ENCODE measurements around the gene ABHD17A. TPM values are rescaled to one million over a fixed set of nuclear protein-coding genes. Genes with fewer than 3 reads are reported as not detected.

ABHD17A gene
- total RNA-seq, 2 donors from 2014 or later: 49.9 to 51.4 TPM

- intact Hi-C loops (cut with DNase I): no loop called here
- DNase-seq (ENCODE audit: low spot score): no peak
Measured at GRCh38 chr19:1847348-1847683, 38.0 kb downstream of the ABHD17A start.

- DNase-seq (ENCODE audit: low spot score): no peak
- intact Hi-C loops (cut with DNase I): no loop called here
Measured at GRCh38 chr19:1846517-1847204, 38.6 kb downstream of the ABHD17A start.

GRCh38 chr19:1845642-1846041 is 39.7 kb downstream of the ABHD17A start:
- intact Hi-C loops (cut with DNase I): no loop called here

GRCh38 chr19:1845125-1845515 is 40.2 kb downstream of the ABHD17A start:
- intact Hi-C loops (cut with DNase I): no loop called here
- no peak for DNase-seq (ENCODE audit: low spot score)

More at GRCh38 chr19:1845642-1846041, 39.7 kb downstream of the ABHD17A start:
- DNase-seq (ENCODE audit: low spot score): no peak

GRCh38 chr19:1844513-1845124 is 40.7 kb downstream of the ABHD17A start:
- DNase-seq (ENCODE audit: low spot score): no peak
- intact Hi-C loops (cut with DNase I): no loop called here

- DNase-seq (ENCODE audit: low spot score): no peak
- intact Hi-C loops (cut with DNase I): no loop called here
Measured at GRCh38 chr19:1843646-1844394, 41.5 kb downstream of the ABHD17A start.

GRCh38 chr19:1843116-1843515 is 42.2 kb downstream of the ABHD17A start:
- intact Hi-C loops (cut with DNase I): no loop called here
- no peak for DNase-seq (ENCODE audit: low spot score)

- intact Hi-C loops (cut with DNase I): no loop called here
- no peak for DNase-seq (ENCODE audit: low spot score)
Measured at GRCh38 chr19:1841209-1841924, 43.9 kb downstream of the ABHD17A start.

- no peak for DNase-seq (ENCODE audit: low spot score)
- intact Hi-C loops (cut with DNase I): no loop called here
Measured at GRCh38 chr19:1840541-1841115, 44.7 kb downstream of the ABHD17A start.

GRCh38 chr19:1839658-1840540 is 45.4 kb downstream of the ABHD17A start:
- intact Hi-C loops (cut with DNase I): no loop called here
- DNase-seq (ENCODE audit: low spot score): no peak

- intact Hi-C loops (cut with DNase I): no loop called here
- DNase-seq (ENCODE audit: low spot score): no peak
Measured at GRCh38 chr19:1837625-1838105, 47.6 kb downstream of the ABHD17A start.

- intact Hi-C loops (cut with DNase I): no loop called here
- no peak for DNase-seq (ENCODE audit: low spot score)
Measured at GRCh38 chr19:1837222-1837565, 48.1 kb downstream of the ABHD17A start.

GRCh38 chr19:1836458-1837221 is 48.7 kb downstream of the ABHD17A start:
- intact Hi-C loops (cut with DNase I): no loop called here
- DNase-seq (ENCODE audit: low spot score): no peak

- intact Hi-C loops (cut with DNase I): no loop called here
- no peak for DNase-seq (ENCODE audit: low spot score)
Measured at GRCh38 chr19:1833540-1833939, 51.8 kb downstream of the ABHD17A start.

- no peak for DNase-seq (ENCODE audit: low spot score)
- intact Hi-C loops (cut with DNase I): no loop called here
Measured at GRCh38 chr19:1832046-1832663, 53.1 kb downstream of the ABHD17A start.

GRCh38 chr19:1830978-1831377 is 54.3 kb downstream of the ABHD17A start:
- DNase-seq (ENCODE audit: low spot score): no peak
- intact Hi-C loops (cut with DNase I): no loop called here

- intact Hi-C loops (cut with DNase I): no loop called here
- DNase-seq (ENCODE audit: low spot score): no peak
Measured at GRCh38 chr19:1830568-1830967, 54.7 kb downstream of the ABHD17A start.

GRCh38 chr19:1829958-1830357 is 55.3 kb downstream of the ABHD17A start:
- no peak for DNase-seq (ENCODE audit: low spot score)
- intact Hi-C loops (cut with DNase I): no loop called here

Data from posterior vena cava (tissue), 2 donors.